Kidney capillary endothelial cell (primary cell): ENCODE results near the gene GIMAP1.
A peak's percentile ranks its signal among the peaks of the same experiment; 100 is the strongest.

Source experiments
- DNase-seq: peaks from one replicate; pipeline ENCODE4 v3.0.0-alpha.2; 2018; ENCODE audit warnings: low spot score

Gene GIMAP1

DNA sequence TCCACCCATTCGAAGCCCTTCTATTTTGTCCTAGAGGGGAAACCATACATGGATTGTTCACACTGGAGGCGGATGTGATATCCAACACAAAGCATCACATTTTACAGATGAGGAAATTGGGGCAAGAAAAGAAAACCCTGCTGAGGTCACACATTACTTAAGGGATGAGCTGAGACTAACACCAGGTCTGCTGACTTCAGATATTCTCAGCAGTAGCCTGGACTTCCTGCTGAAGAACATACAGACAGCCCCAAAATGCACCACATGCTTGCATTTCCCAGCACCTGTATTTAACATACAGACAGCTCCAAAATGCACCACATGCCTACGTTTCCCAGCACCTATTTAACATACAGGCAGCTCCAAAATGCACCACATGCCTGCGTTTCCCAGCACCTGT is 32.0 kb downstream of the GIMAP1 start:
- no peak for DNase-seq

DNA sequence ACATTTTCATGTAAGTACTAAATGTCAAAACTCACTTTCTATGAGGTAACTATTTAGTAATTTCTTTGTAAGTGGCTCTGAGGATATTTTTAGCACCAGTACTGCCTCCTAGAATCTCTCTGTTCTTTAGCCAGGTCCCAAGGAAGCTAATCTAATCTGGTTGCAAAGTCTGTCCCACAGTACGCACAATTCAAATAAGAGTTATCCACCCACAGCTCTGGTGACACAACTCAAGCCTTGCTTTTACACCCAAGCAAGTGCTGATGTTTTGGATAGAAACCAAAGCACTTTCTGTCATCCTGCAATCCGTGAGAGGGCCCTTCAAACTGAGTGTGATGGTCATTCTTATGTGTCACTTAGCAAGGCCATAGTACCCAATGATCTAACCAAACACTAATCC is 35.3 kb downstream of the GIMAP1 start:
- DNase-seq, result no peak

DNA sequence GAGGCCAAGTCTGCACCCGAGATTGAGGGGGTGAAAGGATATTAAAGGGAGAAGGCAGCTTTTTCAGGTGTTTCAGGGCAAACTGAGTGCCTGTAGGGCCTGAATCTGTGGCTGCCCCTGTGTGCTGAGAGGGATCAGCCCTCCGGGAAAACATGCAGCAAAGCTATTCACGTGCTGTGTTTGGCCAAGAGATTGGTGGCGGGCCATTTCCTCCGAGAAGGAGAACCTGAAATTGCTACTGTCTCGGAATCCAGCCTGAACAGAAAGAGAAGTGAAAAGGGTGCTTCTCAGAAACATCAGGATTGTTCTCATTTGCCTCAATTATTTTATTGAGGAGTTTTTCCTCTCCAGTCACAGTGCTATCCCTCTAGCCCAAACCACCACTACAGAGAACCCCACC is 36.8 kb downstream of the GIMAP1 start:
- DNase-seq, result no peak

DNA sequence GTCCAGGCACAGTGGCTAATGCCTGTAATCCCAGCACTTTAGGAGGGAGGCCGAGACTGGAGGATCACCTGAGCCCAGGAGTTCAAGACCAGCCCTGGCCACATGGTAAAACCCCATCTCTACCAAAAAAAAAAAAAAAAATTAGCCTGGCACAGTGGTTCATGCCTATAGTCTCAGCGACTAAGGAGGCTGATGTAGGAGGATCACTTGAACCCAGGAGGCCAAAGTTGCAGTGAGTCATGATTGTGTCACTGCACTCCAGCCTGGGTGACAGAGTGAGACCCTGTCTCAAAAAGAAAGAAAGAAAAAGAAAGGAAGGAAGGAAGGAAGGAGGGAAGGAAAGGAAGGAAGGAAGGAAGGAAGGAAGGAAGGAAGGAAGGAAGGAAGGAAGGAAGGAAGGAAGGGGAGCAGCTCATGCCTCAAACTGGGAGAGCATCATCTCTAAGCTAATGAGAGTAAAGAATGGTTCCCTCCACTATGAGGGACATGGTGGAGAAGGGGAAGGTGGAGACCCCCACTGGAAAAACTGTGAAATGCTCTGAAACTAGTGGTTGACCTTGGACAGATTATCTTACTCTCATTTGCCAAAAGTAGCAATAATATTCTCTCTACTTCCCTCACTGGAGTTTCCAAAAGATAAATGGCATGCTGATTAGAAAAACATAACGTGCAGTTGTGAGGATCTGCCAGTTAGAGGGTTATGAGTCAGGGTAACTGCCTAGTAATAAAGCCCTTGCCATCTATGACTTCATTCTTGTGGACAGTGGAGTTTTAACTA is 37.6 kb downstream of the GIMAP1 start:
- peak; percentile 67 for DNase-seq

DNA sequence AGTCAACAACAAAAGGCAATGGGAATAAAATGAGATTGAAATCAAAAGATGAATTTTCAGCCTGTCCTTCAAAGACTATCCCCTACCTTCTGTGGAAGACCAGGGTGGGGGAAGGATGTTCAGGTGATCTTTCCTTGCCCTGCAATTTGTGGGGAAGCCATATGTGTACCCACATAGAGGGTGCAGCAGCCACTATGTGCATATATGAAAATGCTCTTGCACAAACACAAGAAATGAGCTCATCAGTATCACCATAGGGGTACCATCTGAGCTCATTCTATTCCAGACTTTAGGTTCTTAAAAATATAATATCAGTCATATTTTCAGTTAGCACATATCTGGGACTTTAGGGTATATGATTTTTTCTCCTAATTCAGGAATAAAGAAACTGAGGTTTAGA is 38.5 kb downstream of the GIMAP1 start:
- DNase-seq, result peak; percentile 21

- peak; percentile 60 for DNase-seq
These were observed 39.2 kb downstream of the GIMAP1 start for GRCh38 chr7:150755473-150756099.

- DNase-seq, result no peak
These were observed 39.8 kb downstream of the GIMAP1 start for GRCh38 chr7:150756166-150756565.

GRCh38 chr7:150756858-150757257 is 40.4 kb downstream of the GIMAP1 start:
- DNase-seq, result peak; percentile 51

DNA sequence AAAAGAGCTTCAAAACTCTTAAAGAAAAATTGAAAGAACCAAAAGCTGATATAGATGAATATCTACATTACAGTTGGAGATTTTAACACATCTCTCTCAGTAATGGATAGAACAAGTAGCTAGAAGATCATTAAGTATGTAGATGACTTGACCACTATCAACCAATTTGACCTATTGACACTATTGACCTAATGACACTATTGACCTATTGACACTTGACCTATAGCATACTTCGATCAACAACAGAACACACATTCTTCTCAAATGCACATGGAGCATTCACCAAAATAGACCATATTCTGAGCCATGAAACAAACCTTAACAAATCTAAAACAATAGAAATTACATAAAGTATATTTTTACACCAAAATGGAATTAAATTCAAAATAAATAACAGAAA is 43.1 kb downstream of the GIMAP1 start:
- no peak for DNase-seq

- no peak for DNase-seq
These were observed 49.9 kb downstream of the GIMAP1 start for GRCh38 chr7:150766334-150766709.

DNA sequence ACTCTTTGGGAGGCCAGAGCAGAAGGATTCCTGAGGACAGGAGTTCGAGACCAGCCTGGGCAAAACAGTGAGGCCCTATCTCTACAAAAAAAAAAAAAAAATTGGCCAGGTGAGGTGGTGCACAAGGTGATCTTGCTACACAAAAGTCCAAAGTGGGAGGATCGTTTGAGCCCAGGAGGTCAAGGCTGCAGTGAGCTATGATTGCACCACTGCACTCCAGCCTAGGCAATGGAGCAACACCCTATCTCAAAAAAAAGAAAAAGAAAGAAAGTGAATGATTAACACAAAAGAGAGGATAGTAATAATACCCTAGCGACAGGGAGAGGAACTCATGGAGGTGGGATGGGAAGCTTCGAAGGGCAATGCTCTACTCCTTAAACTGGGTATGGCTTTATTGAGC is 53.4 kb downstream of the GIMAP1 start:
- DNase-seq, result no peak
